RWPE2 (cell line): Measurements from ENCODE around the gene DIP2C.

Experiments
- ATAC-seq: fragments of 200-7000 bp; cut with Tn5 transposase; 3 replicates; pipeline ENCODE4 v1.9.1; 2021; ENCODE audit warnings: low read depth
- DNase-seq: peaks from one replicate; pipeline ENCODE4 v3.0.0-alpha.2; 2020; ENCODE audit warnings: low spot score
- H3K27ac ChIP-seq: fragments of 450-650 bp; 2 replicates; pipeline ENCODE4 v1.5.1; 2017; ENCODE audit warnings: mild to moderate bottlenecking; ENCODE audit not compliant: poor library complexity, severe bottlenecking
- H3K27me3 ChIP-seq: fragments of 250-450 bp; sonication (Bioruptor Pico); 2 replicates; pipeline ENCODE4 v1.5.1; 2021; ENCODE audit warnings: mild to moderate bottlenecking, moderate library complexity; ENCODE audit not compliant: insufficient read depth, poor library complexity, severe bottlenecking
- H3K36me3 ChIP-seq: fragments of 250-450 bp; sonication (Bioruptor Pico); 2 replicates; pipeline ENCODE4 v1.5.1; 2020; ENCODE audit warnings: low read depth, mild to moderate bottlenecking, moderate library complexity
- H3K4me1 ChIP-seq: fragments of 250-450 bp; sonication (Bioruptor Pico); 2 replicates; pipeline ENCODE4 v1.5.1; 2021; ENCODE audit warnings: mild to moderate bottlenecking, moderate library complexity; ENCODE audit not compliant: insufficient read depth, poor library complexity, severe bottlenecking
- H3K4me3 ChIP-seq: fragments of 250-450 bp; sonication (Bioruptor Pico); 2 replicates; pipeline ENCODE4 v1.5.1; 2021; ENCODE audit warnings: mild to moderate bottlenecking, moderate library complexity; ENCODE audit not compliant: severe bottlenecking
- H3K9me3 ChIP-seq: fragments of 250-450 bp; sonication (Bioruptor Pico); 2 replicates; pipeline ENCODE4 v1.5.1; 2021; ENCODE audit warnings: mild to moderate bottlenecking, moderate library complexity; ENCODE audit not compliant: severe bottlenecking
- TF ChIP-seq, protein P1 (sequence below): fragments of 450-650 bp; IDR thresholded peaks from one replicate; pipeline ENCODE4 v1.5.1; 2017; ENCODE audit warnings: mild to moderate bottlenecking, moderate library complexity; ENCODE audit not compliant: poor library complexity, severe bottlenecking

DIP2C gene

DNA sequence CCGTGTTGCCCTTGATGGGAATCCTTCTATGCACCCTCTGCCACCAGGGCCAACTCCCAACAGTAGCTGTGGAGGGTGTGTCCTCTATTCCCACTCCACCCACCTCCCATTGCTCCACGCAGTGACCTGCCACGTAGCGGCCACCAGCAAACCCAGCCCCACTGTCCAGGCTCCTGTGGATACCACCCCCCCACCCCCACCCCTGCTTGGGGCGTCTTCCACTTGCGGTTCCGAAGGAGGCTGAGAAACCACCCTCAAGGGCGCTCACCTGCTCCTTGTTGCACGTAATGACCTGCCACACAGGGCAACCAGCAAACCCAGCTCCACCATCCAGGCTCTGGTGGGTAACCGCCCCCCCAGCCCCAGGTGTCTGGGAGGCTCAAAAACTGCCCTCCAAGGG, 72.0 kb downstream of the DIP2C start:
- Histone ChIP-seq H3K9me3 (no peaks in the 10 kb centered on the region), H3K4me1 (peaks cover 8% of the 10 kb centered on the region), H3K27me3 (no peaks in the 10 kb centered on the region), H3K36me3 (no peaks in the 10 kb centered on the region), H3K27ac (no peak overlapping the region), H3K4me3 (no peak overlapping the region)
- ATAC-seq (no peak), DNase-seq (no peak)
- TF ChIP-seq, protein P1, sequence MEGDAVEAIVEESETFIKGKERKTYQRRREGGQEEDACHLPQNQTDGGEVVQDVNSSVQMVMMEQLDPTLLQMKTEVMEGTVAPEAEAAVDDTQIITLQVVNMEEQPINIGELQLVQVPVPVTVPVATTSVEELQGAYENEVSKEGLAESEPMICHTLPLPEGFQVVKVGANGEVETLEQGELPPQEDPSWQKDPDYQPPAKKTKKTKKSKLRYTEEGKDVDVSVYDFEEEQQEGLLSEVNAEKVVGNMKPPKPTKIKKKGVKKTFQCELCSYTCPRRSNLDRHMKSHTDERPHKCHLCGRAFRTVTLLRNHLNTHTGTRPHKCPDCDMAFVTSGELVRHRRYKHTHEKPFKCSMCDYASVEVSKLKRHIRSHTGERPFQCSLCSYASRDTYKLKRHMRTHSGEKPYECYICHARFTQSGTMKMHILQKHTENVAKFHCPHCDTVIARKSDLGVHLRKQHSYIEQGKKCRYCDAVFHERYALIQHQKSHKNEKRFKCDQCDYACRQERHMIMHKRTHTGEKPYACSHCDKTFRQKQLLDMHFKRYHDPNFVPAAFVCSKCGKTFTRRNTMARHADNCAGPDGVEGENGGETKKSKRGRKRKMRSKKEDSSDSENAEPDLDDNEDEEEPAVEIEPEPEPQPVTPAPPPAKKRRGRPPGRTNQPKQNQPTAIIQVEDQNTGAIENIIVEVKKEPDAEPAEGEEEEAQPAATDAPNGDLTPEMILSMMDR: no peak

DNA sequence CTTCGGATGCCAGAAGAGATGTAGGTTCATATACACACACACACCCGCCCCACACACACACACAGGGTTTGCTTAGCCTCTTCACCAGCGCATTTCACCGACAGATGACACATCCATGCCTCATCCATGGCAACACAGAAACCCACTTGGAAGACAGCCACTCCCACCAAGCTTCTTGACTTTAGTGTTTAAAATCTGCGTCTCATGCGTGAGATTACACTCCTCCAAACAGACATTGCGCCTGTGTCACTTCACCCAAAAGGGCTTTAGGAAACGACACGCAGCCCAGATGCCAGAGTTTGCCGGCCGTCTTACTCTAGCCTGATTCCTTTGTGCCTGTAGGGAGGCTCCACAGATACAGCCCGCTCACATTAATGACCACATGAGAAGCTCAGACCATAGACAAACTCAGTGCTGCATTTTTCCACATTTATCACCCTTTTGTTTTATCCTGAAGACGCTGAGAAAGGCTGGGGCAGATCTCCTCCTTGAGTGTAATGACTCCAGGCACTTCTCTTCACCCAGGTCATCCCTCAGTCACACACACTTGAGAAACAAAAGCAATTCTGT, 73.8 kb downstream of the DIP2C start:
- Histone ChIP-seq H3K9me3 (no peaks in the 10 kb centered on the region), H3K36me3 (no peaks in the 10 kb centered on the region), H3K27ac (no peak overlapping the region), H3K27me3 (no peaks in the 10 kb centered on the region), H3K4me3 (no peak overlapping the region), H3K4me1 (peaks cover 8% of the 10 kb centered on the region)
- TF ChIP-seq, protein P1: no peak
- no peak for ATAC-seq
- DNase-seq: no peak

GRCh38 chr10:614790-615582, 74.5 kb downstream of the DIP2C start:
- Histone ChIP-seq H3K27ac (no peak overlapping the region), H3K36me3 (no peaks in the 10 kb centered on the region), H3K4me3 (no peak overlapping the region), H3K9me3 (no peaks in the 10 kb centered on the region), H3K27me3 (no peaks in the 10 kb centered on the region), H3K4me1 (peaks cover 8% of the 10 kb centered on the region)
- DNase-seq (no peak), ATAC-seq (no peak)
- TF ChIP-seq, protein P1: no peak

DNA sequence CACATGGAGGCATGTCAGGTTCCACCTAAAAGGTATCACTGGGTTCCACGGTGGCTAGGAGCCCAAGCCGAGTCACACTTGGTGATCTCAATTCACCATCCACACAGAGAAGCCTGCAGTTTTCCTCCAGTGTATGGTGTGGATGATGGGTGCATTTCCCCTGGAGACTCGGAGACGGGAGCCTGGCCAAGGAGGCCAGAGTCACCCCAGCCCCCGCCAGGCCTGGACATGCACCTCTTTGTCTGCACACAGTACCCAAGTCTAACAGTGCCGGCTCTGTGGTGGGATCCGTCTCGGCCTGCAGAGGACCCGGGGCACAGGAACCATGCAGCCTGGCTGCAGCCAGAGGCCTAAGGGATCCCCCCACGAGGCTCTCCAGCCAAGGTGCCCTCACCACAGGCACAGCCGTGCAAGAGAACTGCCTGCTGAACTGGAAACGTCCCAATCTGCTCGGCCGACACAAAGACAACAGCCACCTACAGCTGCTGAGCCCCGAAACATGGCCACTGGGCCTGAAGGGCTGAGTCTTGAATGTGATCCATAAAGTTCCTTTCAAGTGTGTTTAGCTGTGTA, 75.2 kb downstream of the DIP2C start:
- no peaks in the 10 kb centered on the region for H3K36me3 ChIP-seq
- no peaks in the 10 kb centered on the region for H3K27me3 ChIP-seq
- ATAC-seq (no peak), DNase-seq (no peak)
- H3K27ac ChIP-seq: no peak overlapping the region
- peaks cover 8% of the 10 kb centered on the region for H3K4me1 ChIP-seq
- TF ChIP-seq, protein P1: no peak
- no peaks in the 10 kb centered on the region for H3K9me3 ChIP-seq
- no peak overlapping the region for H3K4me3 ChIP-seq
